Parathyroid adenoma (tissue), 2 donors: Measurements from ENCODE around the gene CPEB3.

Source experiments
- H2AFZ ChIP-seq: fragments of 300-600 bp; sonication (generic); one replicate; pipeline ENCODE4 v1.7.0; 2017; ENCODE audit warnings: antibody characterized with exemption, mild to moderate bottlenecking
- H3K27ac ChIP-seq: fragments of 300-600 bp; sonication (generic); one replicate; pipeline ENCODE4 v1.7.0; 2017
- H3K27me3 ChIP-seq: fragments of 300-600 bp; sonication (generic); one replicate; pipeline ENCODE4 v1.7.0; 2017; ENCODE audit warnings: low read length; ENCODE audit not compliant: control insufficient read depth, insufficient read depth
- H3K36me3 ChIP-seq: fragments of 300-600 bp; sonication (generic); one replicate; pipeline ENCODE4 v1.7.0; 2017; ENCODE audit warnings: low read length; ENCODE audit not compliant: control insufficient read depth, insufficient read depth
- H3K4me1 ChIP-seq: fragments of 300-600 bp; sonication (generic); one replicate; pipeline ENCODE4 v1.7.0; 2017; ENCODE audit warnings: control low read depth
- H3K4me2 ChIP-seq: fragments of 300-600 bp; sonication (generic); one replicate; pipeline ENCODE4 v1.7.0; 2017; ENCODE audit warnings: low read length
- H3K4me3 ChIP-seq: fragments of 300-600 bp; sonication (generic); one replicate; pipeline ENCODE4 v1.7.0; 2017; ENCODE audit warnings: low read depth, low read length
- H3K79me2 ChIP-seq: fragments of 300-600 bp; sonication (generic); one replicate; pipeline ENCODE4 v1.7.0; 2017; ENCODE audit warnings: control low read depth
- H3K9ac ChIP-seq: fragments of 300-600 bp; sonication (generic); one replicate; pipeline ENCODE4 v1.7.0; 2017; ENCODE audit warnings: mild to moderate bottlenecking
- H3K9me3 ChIP-seq: fragments of 300-600 bp; sonication (generic); one replicate; pipeline ENCODE4 v1.7.0; 2017; ENCODE audit warnings: low read length; ENCODE audit not compliant: control insufficient read depth
- CTCF ChIP-seq: fragments of 300-600 bp; sonication (generic); IDR thresholded peaks from one replicate; pipeline ENCODE4 v1.7.0; 2017; ENCODE audit warnings: antibody characterized with exemption, mild to moderate bottlenecking
- donor health status: primary hyperparathyroidism.

Gene CPEB3

GRCh38 chr10:92062273-92062672, 228.6 kb downstream of the CPEB3 start:
- TF ChIP-seq CTCF: no peak
- no peak overlapping the region for H3K4me2 ChIP-seq
- H3K36me3 ChIP-seq: no peaks in the 10 kb centered on the region
- no peak overlapping the region for H3K4me3 ChIP-seq
- H3K9me3 ChIP-seq: no peaks in the 10 kb centered on the region
- no peak overlapping the region for H3K27ac ChIP-seq
- no peaks in the 10 kb centered on the region for H3K27me3 ChIP-seq
- H3K79me2 ChIP-seq: no peaks in the 10 kb centered on the region
- H3K9ac ChIP-seq: no peak overlapping the region
- H2AFZ ChIP-seq: no peak overlapping the region
- no peaks in the 10 kb centered on the region for H3K4me1 ChIP-seq

DNA sequence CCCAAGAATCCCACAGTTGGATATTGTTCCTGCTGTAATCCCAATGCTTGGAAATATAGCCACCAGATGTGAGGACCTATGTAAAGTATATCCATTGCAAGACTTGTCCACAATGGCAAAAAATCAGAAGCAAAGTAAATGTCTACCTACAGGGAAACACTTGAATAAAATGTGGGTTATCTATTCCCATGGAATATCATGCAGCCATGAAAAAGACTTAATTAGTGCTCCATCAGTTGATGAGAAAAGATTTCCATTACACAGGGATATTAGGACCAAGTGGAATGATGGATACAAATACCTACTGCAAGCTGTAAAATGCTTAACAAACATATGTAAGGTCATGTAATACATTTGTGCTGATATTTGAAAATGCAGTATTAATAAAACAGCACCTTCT, 236.1 kb downstream of the CPEB3 start:
- Histone ChIP-seq H3K9me3 (no peaks in the 10 kb centered on the region), H3K36me3 (no peaks in the 10 kb centered on the region)

GRCh38 chr10:92052741-92053140, 238.1 kb downstream of the CPEB3 start:
- Histone ChIP-seq H3K4me2 (no peak overlapping the region), H3K4me1 (no peaks in the 10 kb centered on the region), H3K9me3 (no peaks in the 10 kb centered on the region), H3K36me3 (no peaks in the 10 kb centered on the region), H3K9ac (no peak overlapping the region), H2AFZ (no peak overlapping the region), H3K4me3 (no peak overlapping the region), H3K79me2 (no peaks in the 10 kb centered on the region), H3K27ac (no peak overlapping the region), H3K27me3 (no peaks in the 10 kb centered on the region)
- no peak for TF ChIP-seq CTCF

More for the DNA sequence above, 236.1 kb downstream of the CPEB3 start:
- H3K4me2 ChIP-seq: no peak overlapping the region
- H3K9ac ChIP-seq: no peak overlapping the region
- no peak for TF ChIP-seq CTCF
- no peak overlapping the region for H3K27ac ChIP-seq
- no peak overlapping the region for H2AFZ ChIP-seq
- no peaks in the 10 kb centered on the region for H3K79me2 ChIP-seq
- no peaks in the 10 kb centered on the region for H3K27me3 ChIP-seq
- H3K4me3 ChIP-seq: no peak overlapping the region
- H3K4me1 ChIP-seq: no peaks in the 10 kb centered on the region

- no peaks in the 10 kb centered on the region for H3K27me3 ChIP-seq
- no peak overlapping the region for H3K27ac ChIP-seq
- TF ChIP-seq CTCF: no peak
- H3K9ac ChIP-seq: no peak overlapping the region
- no peaks in the 10 kb centered on the region for H3K79me2 ChIP-seq
- H3K4me2 ChIP-seq: no peak overlapping the region
- no peaks in the 10 kb centered on the region for H3K36me3 ChIP-seq
- H3K4me1 ChIP-seq: no peaks in the 10 kb centered on the region
- no peak overlapping the region for H3K4me3 ChIP-seq
- H3K9me3 ChIP-seq: no peaks in the 10 kb centered on the region
- no peak overlapping the region for H2AFZ ChIP-seq
Measured at GRCh38 chr10:92052088-92052487, 238.8 kb downstream of the CPEB3 start.

GRCh38 chr10:92047215-92047614, 243.7 kb downstream of the CPEB3 start:
- Histone ChIP-seq H3K9me3 (no peaks in the 10 kb centered on the region), H3K27ac (no peak overlapping the region), H3K27me3 (no peaks in the 10 kb centered on the region), H3K4me3 (no peak overlapping the region), H3K4me1 (no peaks in the 10 kb centered on the region), H3K9ac (no peak overlapping the region), H2AFZ (no peak overlapping the region), H3K4me2 (no peak overlapping the region), H3K36me3 (no peaks in the 10 kb centered on the region), H3K79me2 (no peaks in the 10 kb centered on the region)
- TF ChIP-seq CTCF: no peak
